ENCODE measurements around the gene SLC22A23. TPM values are rescaled to one million over a fixed set of nuclear protein-coding genes. Genes with fewer than 3 reads are reported as not detected.
A peak's percentile ranks its signal among the peaks of the same experiment; 100 is the strongest.

The SLC22A23 gene
- total RNA-seq, 2 experiments from 2014 or later = 0.90 to 1.0 TPM

DNA sequence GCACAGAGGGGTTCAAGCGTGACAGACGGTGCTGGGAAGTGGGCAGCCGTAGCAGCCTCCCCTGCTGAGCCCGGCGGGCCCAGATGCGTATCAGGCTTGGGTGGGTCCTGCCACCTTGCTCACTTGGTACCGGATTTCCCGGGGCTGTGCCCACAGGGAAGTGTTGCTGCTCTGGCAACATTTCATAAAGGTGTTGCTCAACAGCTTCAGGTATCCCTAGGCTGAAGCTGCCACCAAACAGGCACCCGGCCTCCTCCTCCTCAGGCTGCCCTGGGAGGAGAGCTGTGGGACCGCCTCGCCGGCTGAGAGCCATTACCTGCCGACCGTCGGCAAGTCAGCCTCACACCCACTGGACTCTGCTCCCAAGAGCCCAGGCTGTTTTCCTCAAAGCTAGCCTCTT is 186.6 kb downstream of the SLC22A23 start:
- ChIA-PET CTCF (no interaction called here), POLR2A (no interaction called here)

DNA sequence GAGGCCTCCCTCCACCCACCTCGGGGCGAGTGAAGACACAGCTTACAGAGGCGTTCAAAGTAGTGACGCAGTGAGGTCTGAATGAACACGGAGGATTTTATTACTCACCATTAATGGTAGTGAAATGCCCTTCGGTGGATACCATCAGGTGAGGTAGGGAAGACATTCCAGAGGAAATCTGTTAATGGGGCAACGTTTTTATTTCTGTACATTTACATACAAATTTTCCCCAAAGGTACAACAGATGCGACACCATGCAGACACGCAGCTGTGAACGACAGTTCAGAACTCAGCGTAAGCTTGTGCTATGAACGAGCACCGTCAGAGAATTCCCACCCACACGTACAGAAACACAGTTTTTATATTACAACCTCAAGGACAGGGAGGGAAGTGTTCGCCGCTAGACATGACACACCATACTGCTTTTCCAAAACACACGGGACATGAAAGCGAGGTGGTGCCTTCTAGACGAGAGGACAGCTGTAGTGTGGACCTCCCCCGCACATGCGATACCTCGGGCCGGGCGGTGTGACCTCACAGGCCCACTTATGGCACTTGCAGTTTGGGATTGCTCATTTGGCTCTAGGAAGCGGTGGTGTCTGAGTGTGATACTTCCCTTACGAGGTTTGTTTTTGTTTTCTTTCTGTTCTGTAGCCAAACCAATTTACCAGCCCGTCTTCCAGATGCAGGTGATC is 187.4 kb downstream of the SLC22A23 start:
- Mint-ChIP-seq H3K27ac (no peak overlapping the region), H3K36me3 (peaks cover 28% of the 10 kb centered on the region), H3K27me3 (no peaks in the 10 kb centered on the region), H3K4me3 (no peak overlapping the region), H3K4me1 (ENCODE audit: low read depth) (peaks cover 41% of the 10 kb centered on the region), H3K9me3 (no peaks in the 10 kb centered on the region)
- DNase-seq = peak; percentile 51
- ChIA-PET POLR2A (no interaction called here), CTCF (interaction anchor here (1.0 kb wide), 1 partner anchor 18 kb away, joined by 3 read pairs; no protein-coding TSS in a partner anchor)
- intact Hi-C loops (cut with micrococcal nuclease) = no loop called here

More for the DNA sequence above, 186.6 kb downstream of the SLC22A23 start:
- Mint-ChIP-seq H3K4me1 (ENCODE audit: low read depth) (peaks cover 39% of the 10 kb centered on the region), H3K27me3 (no peaks in the 10 kb centered on the region), H3K36me3 (peaks cover 23% of the 10 kb centered on the region), H3K4me3 (no peak overlapping the region), H3K27ac (no peak overlapping the region), H3K9me3 (no peaks in the 10 kb centered on the region)
- intact Hi-C loops (cut with micrococcal nuclease) = loop anchor here (10.0 kb wide), 1 partner anchor 735 kb away; no protein-coding TSS in a partner anchor
- DNase-seq = no peak

DNA sequence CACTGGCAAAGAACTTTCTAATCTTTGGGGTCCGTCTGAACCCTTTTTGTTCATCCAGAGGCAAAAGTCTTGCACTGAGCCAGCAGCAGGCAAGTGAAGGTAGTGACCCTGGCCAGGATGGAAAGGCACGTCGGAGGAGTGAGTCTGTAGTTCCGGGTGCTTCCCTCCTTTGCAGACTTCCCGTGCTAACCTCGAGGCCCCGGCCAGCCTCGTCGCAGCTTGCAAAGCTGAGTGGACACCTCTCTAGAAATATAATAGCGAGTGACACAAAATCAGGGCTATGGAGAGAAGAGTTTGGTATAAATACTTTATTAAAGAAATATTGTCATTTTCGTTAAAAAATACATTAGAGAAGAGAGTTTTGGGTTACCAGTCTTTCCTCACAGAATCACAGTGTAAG is 188.2 kb downstream of the SLC22A23 start:
- Mint-ChIP-seq H3K4me3 (no peak overlapping the region), H3K4me1 (ENCODE audit: low read depth) (peaks cover 33% of the 10 kb centered on the region), H3K9me3 (no peaks in the 10 kb centered on the region), H3K36me3 (peaks cover 31% of the 10 kb centered on the region), H3K27ac (no peak overlapping the region), H3K27me3 (no peaks in the 10 kb centered on the region)
- POLR2A ChIA-PET = no interaction called here
- DNase-seq = no peak
- CTCF ChIA-PET = no interaction called here
- intact Hi-C loops (cut with micrococcal nuclease) = no loop called here

DNA sequence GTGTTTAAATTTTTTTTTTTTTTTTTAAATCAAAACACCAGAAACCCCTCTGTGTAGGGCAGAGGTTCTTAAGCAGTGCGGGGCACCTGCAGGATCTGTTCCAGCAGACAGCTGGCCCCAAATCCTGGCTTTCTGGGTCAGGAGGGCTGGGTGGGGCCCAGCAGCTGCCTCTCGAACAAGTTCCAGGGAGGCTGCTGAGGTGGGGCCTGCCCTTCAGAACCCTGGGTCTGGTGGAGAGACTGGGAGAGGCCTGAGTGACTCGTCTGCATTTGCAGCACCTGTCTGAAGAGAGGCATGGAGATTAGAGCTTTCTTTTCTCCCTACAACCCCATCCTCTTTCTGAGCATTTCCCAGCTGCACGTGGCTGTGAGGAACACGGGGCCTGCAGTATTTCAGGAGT is 189.7 kb downstream of the SLC22A23 start:
- peaks cover 33% of the 10 kb centered on the region for H3K36me3 Mint-ChIP-seq

DNA sequence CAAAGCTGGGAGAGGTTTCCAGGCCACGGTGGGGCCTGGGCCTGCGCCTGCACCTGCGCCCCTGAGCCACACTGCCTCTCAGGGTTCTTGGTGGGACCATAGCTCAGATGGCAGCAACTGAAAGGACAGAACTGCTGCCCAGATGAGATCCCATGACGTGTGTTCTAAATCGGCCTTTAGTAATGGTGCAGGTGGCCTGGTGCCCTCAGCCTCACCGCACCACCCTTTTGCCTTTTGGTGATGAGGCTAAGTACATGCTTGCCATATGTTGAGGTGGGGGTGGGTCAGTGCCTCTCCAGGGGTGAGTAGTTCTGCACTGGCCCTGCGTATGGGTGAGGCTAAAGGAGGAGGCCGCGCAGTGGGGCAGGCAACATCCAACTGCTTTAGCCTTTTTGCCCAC is 190.7 kb downstream of the SLC22A23 start:
- no peak overlapping the region for H3K4me3 Mint-ChIP-seq
- CTCF ChIA-PET = no interaction called here
- H3K27ac Mint-ChIP-seq = no peak overlapping the region
- no peak for DNase-seq
- POLR2A ChIA-PET = no interaction called here
- peaks cover 28% of the 10 kb centered on the region for H3K36me3 Mint-ChIP-seq
- no peaks in the 10 kb centered on the region for H3K27me3 Mint-ChIP-seq
- peaks cover 38% of the 10 kb centered on the region for H3K4me1 Mint-ChIP-seq (ENCODE audit: low read depth)
- no peaks in the 10 kb centered on the region for H3K9me3 Mint-ChIP-seq
- intact Hi-C loops (cut with micrococcal nuclease) = no loop called here

More for the DNA sequence above, 189.7 kb downstream of the SLC22A23 start:
- CTCF ChIA-PET = no interaction called here
- DNase-seq = no peak
- Mint-ChIP-seq H3K4me3 (no peak overlapping the region), H3K9me3 (no peaks in the 10 kb centered on the region), H3K27me3 (no peaks in the 10 kb centered on the region), H3K4me1 (ENCODE audit: low read depth) (peaks cover 33% of the 10 kb centered on the region), H3K27ac (no peak overlapping the region)
- POLR2A ChIA-PET = interaction anchor here (1.4 kb wide), 1 partner anchor 8 kb away, joined by 3 read pairs; the partner anchor contains the start of gene PSMG4
- intact Hi-C loops (cut with micrococcal nuclease) = no loop called here

GRCh38 chr6:3265671-3266070 is 191.2 kb downstream of the SLC22A23 start:
- peaks cover 31% of the 10 kb centered on the region for H3K36me3 Mint-ChIP-seq
- H3K27me3 Mint-ChIP-seq = no peaks in the 10 kb centered on the region
- DNase-seq = no peak
- intact Hi-C loops (cut with micrococcal nuclease) = no loop called here
- ChIA-PET CTCF (no interaction called here), POLR2A (no interaction called here)
- peaks cover 43% of the 10 kb centered on the region for H3K4me1 Mint-ChIP-seq (ENCODE audit: low read depth)
- no peak overlapping the region for H3K27ac Mint-ChIP-seq
- no peak overlapping the region for H3K4me3 Mint-ChIP-seq
- no peaks in the 10 kb centered on the region for H3K9me3 Mint-ChIP-seq

GRCh38 chr6:3264356-3264755 is 192.5 kb downstream of the SLC22A23 start:
- no peak for DNase-seq
- intact Hi-C loops (cut with micrococcal nuclease) = no loop called here
- ChIA-PET POLR2A (no interaction called here), CTCF (interaction anchor here (0.6 to 1.1 kb wide), 2 partner anchors 13 to 249 kb away, joined by 3 to 5 read pairs; no protein-coding TSS in a partner anchor)
- Mint-ChIP-seq H3K4me1 (ENCODE audit: low read depth) (peaks cover 45% of the 10 kb centered on the region), H3K36me3 (peaks cover 32% of the 10 kb centered on the region), H3K4me3 (no peak overlapping the region), H3K9me3 (no peaks in the 10 kb centered on the region), H3K27me3 (no peaks in the 10 kb centered on the region), H3K27ac (no peak overlapping the region)

DNA sequence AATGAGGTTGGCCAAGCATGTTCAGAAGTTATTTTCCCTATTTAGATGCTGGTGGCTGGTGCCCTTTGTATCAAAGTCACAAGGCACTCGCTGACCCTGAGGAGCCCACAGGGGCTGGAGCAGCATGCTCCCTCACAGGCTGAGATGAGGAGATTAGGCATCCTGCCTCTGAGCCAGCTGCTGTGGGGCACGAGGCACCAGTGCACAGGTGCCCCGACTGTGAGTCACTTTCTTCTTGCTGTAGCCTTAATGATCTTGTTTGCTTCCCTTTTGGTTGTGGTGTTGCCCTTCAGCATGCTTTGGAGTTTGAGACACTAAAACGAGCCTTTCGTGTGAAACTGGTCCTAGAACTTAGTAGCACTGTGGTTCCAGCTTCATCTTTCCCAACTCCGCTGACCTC is 193.8 kb downstream of the SLC22A23 start:
- ChIA-PET POLR2A (no interaction called here), CTCF (interaction anchor here (0.7 kb wide), 1 partner anchor 479 kb away, joined by 3 read pairs; no protein-coding TSS in a partner anchor)
- H3K9me3 Mint-ChIP-seq = no peaks in the 10 kb centered on the region
- peaks cover 28% of the 10 kb centered on the region for H3K36me3 Mint-ChIP-seq
- H3K4me3 Mint-ChIP-seq = no peak overlapping the region
- intact Hi-C loops (cut with micrococcal nuclease) = no loop called here
- no peak overlapping the region for H3K27ac Mint-ChIP-seq
- no peak for DNase-seq
- peaks cover 38% of the 10 kb centered on the region for H3K4me1 Mint-ChIP-seq (ENCODE audit: low read depth)
- no peaks in the 10 kb centered on the region for H3K27me3 Mint-ChIP-seq

DNA sequence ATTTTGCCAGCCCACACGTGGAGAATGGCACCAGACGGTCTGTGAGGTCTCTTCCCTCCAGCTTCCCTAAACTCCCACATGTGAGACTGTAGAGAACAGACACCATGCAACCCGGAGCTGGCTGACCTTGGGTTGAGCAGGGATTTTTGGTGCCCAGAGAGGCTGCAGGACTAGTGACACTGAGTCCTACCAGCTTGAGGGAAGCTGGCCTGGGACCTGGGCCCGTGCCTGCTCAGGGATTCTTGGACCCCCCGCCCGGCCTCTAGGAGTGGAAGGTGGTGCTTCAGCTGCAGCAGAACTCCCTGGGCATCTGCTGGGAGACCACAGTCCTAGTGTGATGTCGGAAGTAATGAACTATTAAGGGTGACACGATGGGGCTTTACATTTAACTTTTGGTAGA is 194.9 kb downstream of the SLC22A23 start:
- Mint-ChIP-seq H3K27ac (no peak overlapping the region), H3K4me1 (ENCODE audit: low read depth) (peaks cover 38% of the 10 kb centered on the region), H3K4me3 (no peak overlapping the region), H3K9me3 (no peaks in the 10 kb centered on the region), H3K27me3 (no peaks in the 10 kb centered on the region), H3K36me3 (peaks cover 26% of the 10 kb centered on the region)
- DNase-seq = no peak
- ChIA-PET CTCF (interaction anchor here (0.6 to 2.3 kb wide), 4 partner anchors 11 to 136 kb away, joined by 3 to 10 read pairs (median 4); no protein-coding TSS in a partner anchor), POLR2A (no interaction called here)
- intact Hi-C loops (cut with micrococcal nuclease) = no loop called here

DNA sequence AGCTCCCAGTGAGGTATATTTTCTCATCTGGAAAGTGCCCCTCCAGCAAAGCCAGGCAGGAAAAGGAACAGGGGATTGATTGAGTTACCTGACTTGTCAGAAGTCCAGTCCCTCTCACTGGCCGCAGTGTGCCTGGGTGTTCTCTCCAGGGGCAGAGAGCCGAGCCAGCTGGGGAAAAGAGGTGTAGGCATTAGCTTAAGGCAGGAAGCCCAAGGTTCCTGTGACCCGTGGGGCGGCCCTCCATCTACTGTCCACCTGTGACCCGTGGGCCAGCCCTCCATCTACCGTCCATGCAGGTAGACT is 195.4 kb downstream of the SLC22A23 start:
- ChIA-PET CTCF (interaction anchor here (1.2 to 2.3 kb wide), 2 partner anchors 10 to 136 kb away, joined by 5 to 10 read pairs; no protein-coding TSS in a partner anchor), POLR2A (no interaction called here)
- H3K9me3 Mint-ChIP-seq = no peaks in the 10 kb centered on the region
- DNase-seq = no peak
- no peak overlapping the region for H3K4me3 Mint-ChIP-seq
- intact Hi-C loops (cut with micrococcal nuclease) = no loop called here
- H3K27ac Mint-ChIP-seq = no peak overlapping the region
- H3K27me3 Mint-ChIP-seq = no peaks in the 10 kb centered on the region
- H3K36me3 Mint-ChIP-seq = peaks cover 26% of the 10 kb centered on the region
- H3K4me1 Mint-ChIP-seq (ENCODE audit: low read depth) = peaks cover 37% of the 10 kb centered on the region

DNA sequence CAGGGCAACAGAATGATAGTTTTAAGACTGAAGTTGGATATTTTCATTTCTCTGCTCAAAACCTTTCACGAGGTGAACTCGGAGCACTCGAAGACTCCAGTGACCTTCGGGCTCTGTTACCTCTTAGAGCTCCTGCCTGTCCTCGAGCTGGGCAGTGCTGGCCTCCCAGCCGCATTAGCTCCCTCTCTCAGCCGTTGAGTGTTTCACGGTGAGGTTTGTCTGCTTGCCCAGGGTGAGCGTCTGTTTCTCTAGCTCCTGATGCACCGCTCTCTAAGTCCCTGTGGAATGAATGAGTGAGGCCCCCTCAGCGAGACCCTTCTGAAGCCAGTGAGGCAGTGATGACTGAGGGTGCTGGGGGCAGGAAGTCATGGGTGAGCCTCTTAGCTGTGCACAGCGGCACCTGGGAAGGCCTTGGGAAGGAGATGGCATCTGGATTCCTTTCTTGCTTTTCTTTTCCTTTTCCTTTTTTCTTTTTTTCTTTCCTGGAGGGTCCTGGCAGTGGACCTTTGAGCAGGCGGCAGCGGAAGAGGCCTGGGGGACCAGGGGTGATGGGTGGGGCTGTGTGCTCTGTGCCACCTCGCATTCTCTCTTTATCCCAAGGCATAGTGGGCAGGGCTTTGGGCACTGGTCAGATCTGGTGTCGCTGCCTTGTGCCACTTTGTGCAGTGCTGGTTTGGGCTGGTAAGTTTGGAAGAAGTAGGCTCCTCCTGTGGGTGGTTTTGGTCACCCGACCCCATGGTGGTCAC is 195.9 kb downstream of the SLC22A23 start:
- Mint-ChIP-seq H3K27me3 (no peaks in the 10 kb centered on the region), H3K27ac (no peak overlapping the region), H3K4me3 (peak overlapping the region; percentile 92), H3K9me3 (no peaks in the 10 kb centered on the region), H3K4me1 (ENCODE audit: low read depth) (peaks cover 35% of the 10 kb centered on the region), H3K36me3 (peaks cover 23% of the 10 kb centered on the region)
- DNase-seq = no peak
- intact Hi-C loops (cut with micrococcal nuclease) = no loop called here
- CTCF ChIA-PET = interaction anchor here (1.2 to 2.3 kb wide), 2 partner anchors 10 to 135 kb away, joined by 5 to 10 read pairs; no protein-coding TSS in a partner anchor
- POLR2A ChIA-PET = no interaction called here

DNA sequence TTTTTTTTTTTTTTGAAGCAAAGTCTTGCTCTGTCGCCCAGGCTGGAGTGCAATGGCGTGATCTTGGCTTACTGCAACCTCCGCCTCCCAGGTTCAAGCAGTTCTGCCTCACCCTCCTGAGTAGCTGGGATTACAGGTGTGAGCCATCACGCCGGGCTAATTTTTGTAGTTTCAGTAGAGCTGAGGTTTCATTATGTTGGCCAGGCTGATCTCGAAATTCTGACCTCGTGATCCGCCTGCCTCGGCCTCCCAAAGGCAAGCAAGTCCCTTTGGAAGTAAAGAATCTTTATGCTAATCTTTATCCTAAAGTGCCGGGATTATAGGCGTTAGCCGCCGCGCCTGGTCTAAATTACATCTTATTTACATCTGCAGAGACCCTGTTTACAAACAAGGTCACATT is 196.6 kb downstream of the SLC22A23 start:
- no peak for DNase-seq
- Mint-ChIP-seq H3K27ac (no peak overlapping the region), H3K4me3 (peak overlapping the region; percentile 92), H3K4me1 (ENCODE audit: low read depth) (peaks cover 35% of the 10 kb centered on the region), H3K27me3 (no peaks in the 10 kb centered on the region), H3K9me3 (no peaks in the 10 kb centered on the region), H3K36me3 (peaks cover 23% of the 10 kb centered on the region)
- ChIA-PET POLR2A (no interaction called here), CTCF (interaction anchor here (1.4 to 2.3 kb wide), 5 partner anchors 9 to 98 kb away, joined by 4 to 10 read pairs (median 6); no protein-coding TSS in a partner anchor)
- intact Hi-C loops (cut with micrococcal nuclease) = no loop called here

Data from activated CD4-positive, alpha-beta memory T cell treated with anti-CD3 and anti-CD28 coated beads for 36 hours (primary cell).